Breast epithelium (tissue), 3 donors: ENCODE measurements around the gene CNOT2.
"Not testable (repeated sequence)": the region's sequence is repeated elsewhere in the genome, so short reads cannot be mapped to it uniquely, and the experiment has no call there.

Experiments
- CTCF ChIP-seq, 3 donors: fragments of 450-650 bp; IDR thresholded peaks; one replicate each; pipeline ENCODE4 v1.5.1; 2016 to 2017; ENCODE audit warnings: antibody characterized with exemption in 3 of 3, mild to moderate bottlenecking in 3 of 3, moderate library complexity in 3 of 3
- POLR2A ChIP-seq: fragments of 450-650 bp; IDR thresholded peaks from one replicate; pipeline ENCODE4 v1.6.1; 2016; ENCODE audit warnings: antibody characterized with exemption, mild to moderate bottlenecking, moderate library complexity

DNA sequence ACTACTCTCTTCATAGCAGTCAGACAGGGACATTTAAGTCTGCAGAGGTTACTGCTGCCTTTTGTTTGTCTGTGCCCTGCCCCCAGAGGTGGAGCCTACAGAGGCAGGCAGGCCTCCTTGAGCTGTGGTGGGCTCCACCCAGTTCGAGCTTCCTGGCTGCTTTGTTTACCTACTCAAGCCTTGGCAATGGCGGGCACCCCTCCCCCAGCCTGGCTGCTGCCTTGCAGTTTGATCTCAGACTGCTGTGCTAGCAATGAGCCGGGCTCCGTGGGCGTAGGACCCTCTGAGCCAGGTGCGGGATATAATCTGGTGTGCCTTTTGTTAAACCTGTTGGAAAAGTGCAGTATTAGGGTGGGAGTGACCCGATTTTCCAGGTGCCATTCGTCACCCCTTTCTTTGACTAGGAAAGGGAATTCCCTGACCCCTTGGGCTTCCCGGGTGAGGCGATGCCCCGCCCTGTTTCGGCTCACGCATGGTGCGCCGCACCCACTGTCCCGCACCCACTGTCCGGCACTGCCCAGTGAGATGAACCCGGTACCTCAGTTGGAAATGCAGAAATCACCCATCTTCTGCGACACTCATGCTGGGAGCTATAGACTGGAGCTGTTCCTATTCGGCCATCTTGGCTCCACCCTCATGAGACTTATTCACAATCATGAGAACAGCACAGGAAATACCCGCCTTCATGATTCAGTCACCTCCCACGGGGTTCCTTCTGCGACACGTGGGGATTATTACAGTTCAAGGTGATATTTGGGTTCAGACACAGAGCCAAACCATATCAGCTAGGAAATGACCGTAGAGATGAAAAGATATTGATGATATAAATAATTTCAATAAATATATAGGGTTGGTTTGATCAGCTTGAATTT lies 61.7 kb downstream of the CNOT2 start:
- TF ChIP-seq CTCF (IDR thresholded peaks at IDR 0.05); POLR2A: not testable (repeated sequence)
